ENCODE measurements around the gene FOXL2NB.

Gene FOXL2NB

DNA sequence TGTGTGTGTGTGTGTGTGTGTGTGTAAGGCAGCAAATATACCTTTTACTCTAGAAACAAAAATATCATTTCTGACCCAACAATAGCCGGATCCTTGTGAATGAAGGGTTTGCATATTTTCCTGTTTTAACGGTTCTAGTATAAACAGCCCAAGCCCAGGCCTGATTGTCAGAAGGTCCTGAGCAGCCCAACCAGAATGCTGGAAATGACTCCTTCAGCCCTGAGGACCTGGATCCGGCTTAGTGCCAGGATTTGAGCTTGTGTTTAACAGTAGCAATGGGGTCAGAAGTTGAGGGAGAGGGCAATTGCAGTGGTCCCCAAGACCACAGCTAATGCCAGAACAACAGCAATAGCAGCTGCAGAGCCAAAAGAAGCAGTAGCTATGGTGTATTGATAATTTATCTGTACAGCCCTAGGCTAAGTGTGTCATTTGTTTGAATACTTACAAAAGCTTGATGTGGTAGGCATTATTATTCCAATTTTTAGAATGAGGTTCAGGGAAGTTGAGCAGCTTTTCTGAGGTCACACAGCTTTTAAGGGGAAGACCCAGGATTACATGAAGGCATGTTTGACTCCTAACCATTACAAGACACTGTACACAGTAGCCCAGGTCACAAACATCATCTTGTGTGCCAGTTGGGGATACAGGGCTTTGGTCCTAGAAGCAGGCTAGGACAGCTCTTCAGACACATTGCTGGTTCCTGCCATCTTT, 12.9 kb upstream of the FOXL2NB start:
- no peak for DNase-seq (ENCODE audit: extremely low read depth, low read depth)
- TF ChIP-seq, protein P1, sequence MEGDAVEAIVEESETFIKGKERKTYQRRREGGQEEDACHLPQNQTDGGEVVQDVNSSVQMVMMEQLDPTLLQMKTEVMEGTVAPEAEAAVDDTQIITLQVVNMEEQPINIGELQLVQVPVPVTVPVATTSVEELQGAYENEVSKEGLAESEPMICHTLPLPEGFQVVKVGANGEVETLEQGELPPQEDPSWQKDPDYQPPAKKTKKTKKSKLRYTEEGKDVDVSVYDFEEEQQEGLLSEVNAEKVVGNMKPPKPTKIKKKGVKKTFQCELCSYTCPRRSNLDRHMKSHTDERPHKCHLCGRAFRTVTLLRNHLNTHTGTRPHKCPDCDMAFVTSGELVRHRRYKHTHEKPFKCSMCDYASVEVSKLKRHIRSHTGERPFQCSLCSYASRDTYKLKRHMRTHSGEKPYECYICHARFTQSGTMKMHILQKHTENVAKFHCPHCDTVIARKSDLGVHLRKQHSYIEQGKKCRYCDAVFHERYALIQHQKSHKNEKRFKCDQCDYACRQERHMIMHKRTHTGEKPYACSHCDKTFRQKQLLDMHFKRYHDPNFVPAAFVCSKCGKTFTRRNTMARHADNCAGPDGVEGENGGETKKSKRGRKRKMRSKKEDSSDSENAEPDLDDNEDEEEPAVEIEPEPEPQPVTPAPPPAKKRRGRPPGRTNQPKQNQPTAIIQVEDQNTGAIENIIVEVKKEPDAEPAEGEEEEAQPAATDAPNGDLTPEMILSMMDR (IDR thresholded peaks at IDR 0.05; ENCODE audit: low read depth, low read length), result no peak

GRCh38 chr3:138935505-138935862, 11.5 kb upstream of the FOXL2NB start:
- TF ChIP-seq, protein P1 (IDR thresholded peaks at IDR 0.05; ENCODE audit: low read depth, low read length), result no peak
- DNase-seq (ENCODE audit: extremely low read depth, low read depth), result no peak

DNA sequence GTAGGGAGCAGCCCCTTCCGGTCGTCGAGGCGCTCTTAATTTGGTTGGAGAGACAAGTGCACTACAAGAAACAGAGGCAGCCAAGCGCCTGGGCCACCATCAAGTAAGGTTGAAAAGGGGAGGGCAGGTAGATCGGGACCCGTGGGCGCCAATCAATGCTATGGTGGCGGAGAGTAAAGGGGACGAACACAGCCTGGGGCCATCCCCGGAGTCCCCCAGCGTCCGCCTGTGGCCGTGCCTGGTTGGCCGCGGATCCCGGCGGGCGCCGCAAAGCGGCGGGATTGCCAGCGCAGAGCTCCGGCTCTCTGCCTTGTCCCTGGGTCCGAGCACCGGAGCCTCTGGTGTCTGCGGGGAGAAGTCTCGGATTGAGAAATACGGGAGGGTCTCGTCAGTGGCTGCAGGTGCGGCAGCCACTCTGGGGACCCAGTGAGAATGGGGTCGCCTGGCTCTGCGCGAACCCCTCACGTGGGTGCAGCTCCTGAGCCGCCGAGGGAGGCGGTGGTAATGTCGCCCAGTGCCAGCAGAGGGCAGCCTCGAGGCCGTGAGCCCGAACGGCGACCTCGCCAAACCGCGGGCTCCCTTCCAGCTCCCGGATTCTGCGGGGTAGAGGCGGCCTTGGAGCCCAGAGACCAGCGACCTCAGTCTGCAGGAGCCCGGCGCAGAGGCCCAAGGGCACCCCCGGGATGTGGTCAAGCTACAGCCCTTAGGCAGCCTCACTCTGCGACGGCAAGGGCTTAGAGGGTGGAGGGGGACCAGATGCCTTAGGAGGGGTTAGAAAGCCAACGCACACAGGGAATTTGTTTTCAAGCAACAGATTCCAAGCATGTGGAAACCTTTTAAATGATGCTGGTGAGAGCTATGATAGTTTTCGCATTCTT, 10.9 kb upstream of the FOXL2NB start:
- TF ChIP-seq, protein P1 (IDR thresholded peaks at IDR 0.05; ENCODE audit: low read depth, low read length), result peak; percentile 88
- DNase-seq (ENCODE audit: extremely low read depth, low read depth), result no peak

DNA sequence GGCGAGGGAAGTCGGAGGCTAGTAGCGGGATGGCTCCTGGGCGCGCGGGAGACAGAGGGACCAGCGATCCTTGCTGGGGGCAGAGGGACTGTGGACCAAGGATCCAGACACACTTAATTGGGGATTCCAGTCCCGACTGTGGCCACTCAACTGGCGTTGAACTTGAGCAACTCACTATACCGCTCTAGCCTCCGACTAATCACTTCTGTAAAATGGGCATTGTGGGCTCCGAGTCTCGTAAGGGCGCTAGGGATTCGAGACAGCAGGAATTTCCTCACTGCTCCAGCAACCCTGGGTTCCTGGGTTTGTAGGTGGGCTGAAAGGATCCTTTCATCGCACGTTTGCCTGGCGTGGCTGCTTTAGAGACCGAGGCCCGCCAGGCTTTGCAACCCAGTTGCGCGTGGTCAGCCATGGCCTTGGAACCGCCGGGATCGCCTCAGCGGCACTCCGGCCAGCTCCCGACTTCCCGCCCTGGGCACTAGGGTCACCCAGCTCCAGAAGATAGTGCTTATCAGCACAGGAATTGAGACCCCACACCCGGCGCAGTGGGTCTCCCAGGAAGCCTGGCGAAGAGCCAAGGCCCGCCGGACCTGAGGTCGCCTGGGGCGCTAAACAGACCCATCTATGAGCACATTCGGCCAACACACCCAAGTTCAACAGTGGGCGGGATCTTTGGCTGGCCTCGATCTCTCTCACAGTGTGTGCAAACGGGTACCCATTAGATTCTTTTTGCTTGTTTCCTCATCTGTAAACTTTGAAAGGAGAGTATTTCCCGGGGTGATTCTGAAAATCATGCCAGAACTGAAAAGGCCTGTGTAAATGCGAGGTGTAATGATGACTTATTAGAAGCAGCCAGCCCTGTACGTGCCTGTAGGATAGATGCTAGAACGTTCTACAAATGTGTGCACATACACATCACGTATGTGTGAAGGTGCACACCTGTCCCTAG, 10.0 kb upstream of the FOXL2NB start:
- TF ChIP-seq, protein P1 (IDR thresholded peaks at IDR 0.05; ENCODE audit: low read depth, low read length), result no peak
- no peak for DNase-seq (ENCODE audit: extremely low read depth, low read depth)

- TF ChIP-seq, protein P1 (IDR thresholded peaks at IDR 0.05; ENCODE audit: low read depth, low read length), result no peak
- no peak for DNase-seq (ENCODE audit: extremely low read depth, low read depth)
These were observed 9.3 kb upstream of the FOXL2NB start for GRCh38 chr3:138937690-138938055.

DNA sequence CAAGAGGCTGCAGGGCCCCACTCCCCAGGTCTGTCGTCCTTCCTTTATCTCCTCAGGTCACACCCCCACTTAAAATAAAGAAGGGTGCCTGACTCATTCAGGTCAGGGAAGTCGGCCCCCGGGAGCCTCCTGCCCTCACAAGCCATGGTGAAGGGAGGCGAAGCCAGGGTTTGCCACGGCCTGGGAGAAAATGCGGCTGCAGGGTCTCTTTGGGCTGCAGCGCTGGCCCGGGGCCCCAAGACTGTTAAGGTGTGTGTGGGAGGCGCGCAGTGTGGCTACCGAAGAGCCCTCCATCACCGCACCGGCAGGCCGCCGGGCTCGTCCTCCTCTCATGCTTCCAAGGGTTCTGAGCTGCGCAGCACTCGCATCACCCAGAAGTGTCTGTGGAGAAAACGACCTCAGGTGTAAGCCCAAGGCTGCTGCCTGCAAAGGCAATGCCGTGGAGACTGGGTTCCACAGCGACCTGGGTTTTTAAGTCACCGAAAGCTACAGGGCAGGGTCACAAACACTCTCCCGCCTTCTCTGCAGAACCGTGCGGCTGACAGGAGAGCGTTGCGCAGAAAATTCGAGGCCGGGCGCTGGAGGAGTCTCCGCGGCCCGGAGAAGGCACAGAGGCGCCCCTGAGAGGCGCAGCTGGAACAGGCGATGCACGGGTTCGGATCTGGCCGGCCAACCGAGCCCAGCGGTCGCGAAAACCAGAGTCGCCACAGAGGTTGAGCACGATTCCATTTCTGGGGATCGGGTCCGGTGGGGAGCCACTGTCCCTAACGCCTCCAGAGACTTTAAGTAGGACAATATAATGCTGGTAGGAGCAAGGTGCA, 8.8 kb upstream of the FOXL2NB start:
- DNase-seq (ENCODE audit: extremely low read depth, low read depth), result no peak
- TF ChIP-seq, protein P1 (IDR thresholded peaks at IDR 0.05; ENCODE audit: low read depth, low read length), result no peak
